Stimulated activated CD4-positive, alpha-beta T cell treated with anti-CD3 and anti-CD28 coated beads, Interleukin-2, amount 100 ng/mL, for 24 hours (primary cell): Measurements from ENCODE around the gene BIRC6.
"Not testable (repeated sequence)": the region's sequence is repeated elsewhere in the genome, so short reads cannot be mapped to it uniquely, and the experiment has no call there.

Source experiments
- DNase-seq, 2 donors: peaks; one replicate each; pipeline ENCODE4 v3.0.0-alpha.2; 2020

The BIRC6 gene

DNA sequence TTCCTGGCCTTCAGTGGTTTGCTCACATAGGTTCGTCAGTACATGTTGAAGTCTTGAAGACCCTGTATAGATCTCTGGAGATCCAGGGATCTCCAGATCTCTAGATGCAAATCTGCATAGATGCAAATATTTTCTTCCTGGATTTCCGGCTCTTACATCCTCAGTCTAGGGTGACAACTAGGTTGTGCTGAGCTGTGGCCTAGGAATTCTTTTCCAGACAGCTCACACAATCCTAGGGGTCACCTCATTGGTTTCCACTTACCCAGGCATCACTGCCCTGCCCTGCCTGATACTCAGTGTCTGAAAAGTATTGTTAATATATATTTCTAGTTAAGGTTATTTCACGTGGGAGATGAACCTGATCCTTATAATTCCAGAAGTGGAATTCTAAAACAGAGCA is 165.9 kb downstream of the BIRC6 start:
- DNase-seq = no peak

DNA sequence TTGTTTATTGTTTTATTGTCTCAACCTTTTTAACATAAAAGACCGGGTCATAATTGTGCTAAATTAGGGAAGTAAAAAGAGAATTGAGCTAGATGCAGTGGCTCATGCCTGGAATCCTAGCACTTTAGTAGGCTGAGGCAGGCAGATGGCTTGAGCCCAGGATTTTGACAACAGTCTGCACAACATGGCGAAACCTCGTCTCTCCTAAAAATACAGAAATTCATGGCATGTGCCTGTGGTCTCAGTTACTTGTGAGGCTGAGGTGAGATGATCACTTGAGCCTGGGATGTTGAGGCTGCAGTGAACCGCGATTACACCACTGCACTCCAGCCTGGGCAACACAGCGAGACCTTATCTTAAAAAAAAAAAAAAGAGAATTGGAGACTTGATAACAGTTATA is 166.9 kb downstream of the BIRC6 start:
- no peak for DNase-seq

DNA sequence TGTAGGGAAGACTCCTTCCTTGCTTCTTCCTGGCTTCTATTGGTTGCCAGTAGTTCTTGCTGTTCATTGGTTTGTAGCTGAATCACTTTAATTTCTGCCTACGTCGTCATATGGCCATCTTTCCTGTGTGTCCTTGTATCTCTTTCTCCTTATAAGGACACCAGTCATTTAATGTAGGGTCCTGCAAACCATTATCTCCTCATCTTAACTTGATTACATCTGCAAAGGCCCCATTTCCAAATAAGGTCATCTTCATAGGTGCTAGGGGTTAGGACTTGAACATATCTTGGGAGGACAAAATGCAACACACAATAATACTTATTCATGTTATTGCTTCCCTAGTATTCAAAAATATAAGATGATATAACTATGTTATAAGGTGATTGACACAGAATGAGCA is 175.5 kb downstream of the BIRC6 start:
- no peak for DNase-seq

DNA sequence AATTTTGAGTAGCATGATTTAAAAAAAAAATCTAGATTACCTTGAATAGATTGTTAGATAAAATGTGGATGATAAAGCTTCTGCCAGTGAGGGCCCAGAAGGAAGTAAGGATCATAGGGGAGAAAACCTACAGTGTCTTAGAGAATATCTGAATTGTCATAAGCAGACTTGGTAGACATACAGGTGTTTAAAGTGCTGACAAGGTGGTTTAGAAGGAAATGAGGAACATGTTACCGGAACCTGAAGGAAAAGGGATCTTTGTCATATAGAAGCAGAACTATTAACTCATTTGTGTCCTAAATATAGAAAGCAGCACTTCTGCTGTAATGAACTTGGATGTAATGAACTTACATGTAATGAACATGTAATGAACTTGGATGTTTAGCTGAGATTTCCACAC is 176.1 kb downstream of the BIRC6 start:
- no peak for DNase-seq

DNA sequence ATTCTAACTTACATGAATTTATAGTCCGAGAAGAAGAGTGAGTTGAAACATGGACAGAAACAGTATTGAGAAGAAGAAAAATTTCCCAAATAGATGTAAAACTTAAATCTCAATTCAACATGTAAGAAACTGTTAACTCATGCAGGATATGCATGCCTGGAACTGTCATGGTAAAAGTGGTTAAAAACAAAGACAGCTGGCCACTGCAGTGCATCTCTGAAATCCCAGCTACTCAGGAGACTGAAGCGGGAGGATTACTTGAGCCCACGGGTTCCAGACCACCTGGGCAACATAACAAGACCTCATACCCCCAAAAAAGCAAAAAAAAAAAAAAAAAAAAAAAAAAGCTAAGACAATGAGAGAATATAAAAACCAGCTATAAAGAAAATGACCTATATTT is 178.0 kb downstream of the BIRC6 start:
- DNase-seq = no peak

DNA sequence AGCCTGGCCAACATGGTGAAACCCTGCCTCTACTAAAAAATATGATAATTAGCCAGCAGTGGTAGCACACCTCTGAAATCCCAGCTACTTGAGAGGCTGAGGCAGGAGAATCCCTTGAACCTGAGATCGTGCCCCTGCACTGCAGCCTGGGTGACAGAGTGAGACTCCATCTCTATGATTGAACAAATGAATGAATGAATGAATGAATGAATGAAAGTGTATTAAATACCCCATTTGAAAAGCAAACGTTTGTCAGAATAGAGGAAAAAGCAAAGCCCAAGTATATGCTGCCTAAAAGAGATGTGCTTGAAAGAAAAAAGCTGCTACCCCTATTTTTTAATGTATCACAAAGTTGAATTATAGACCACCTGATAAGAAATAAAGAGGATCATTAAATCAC is 181.9 kb downstream of the BIRC6 start:
- no peak for DNase-seq

DNA sequence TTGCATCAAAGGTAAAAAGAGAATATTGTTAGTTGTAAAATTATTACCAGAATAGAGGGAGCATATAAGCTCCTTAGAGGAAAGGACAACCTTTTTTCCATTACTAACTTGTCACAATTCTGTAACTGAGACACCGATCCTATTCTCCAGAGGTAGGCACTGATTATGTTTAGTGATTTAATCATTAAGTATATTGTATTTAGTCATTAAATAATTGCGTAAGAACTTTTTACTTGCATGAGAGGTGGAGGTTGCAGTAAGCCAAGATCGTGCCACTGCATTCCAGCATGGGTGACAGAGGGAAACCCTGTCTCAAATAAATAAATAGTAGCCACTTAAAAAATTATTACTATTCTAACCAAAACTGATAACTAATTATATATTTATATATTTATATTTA is 195.7 kb downstream of the BIRC6 start:
- DNase-seq = not testable (repeated sequence)

DNA sequence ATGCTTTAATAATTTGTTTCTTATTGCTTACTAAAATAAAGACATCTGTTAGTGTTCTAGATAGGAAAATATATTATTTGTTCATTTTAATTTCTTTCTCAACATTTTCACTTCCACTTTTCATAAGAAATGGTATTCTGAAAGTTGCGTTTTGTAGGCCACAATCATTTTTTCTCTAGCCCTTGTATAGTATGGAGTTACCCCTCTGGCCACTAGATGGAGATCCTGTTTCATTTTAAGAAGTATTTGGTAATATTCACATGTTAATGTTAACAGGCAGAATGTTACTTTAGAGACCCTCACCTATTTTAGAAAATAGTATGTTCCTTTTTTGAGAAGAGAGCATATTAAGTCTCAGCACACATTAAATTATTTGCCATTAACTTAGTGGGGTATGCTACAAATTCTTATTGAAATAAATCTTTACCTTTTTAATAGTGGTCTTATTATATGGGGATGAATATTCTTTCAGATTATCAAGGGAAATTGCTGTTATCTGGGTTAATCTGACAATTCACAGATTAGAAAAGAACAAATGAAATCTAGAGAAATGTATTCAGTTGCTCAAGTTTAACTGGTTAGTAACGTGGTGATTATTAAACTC is 197.1 kb downstream of the BIRC6 start:
- DNase-seq = no peak

DNA sequence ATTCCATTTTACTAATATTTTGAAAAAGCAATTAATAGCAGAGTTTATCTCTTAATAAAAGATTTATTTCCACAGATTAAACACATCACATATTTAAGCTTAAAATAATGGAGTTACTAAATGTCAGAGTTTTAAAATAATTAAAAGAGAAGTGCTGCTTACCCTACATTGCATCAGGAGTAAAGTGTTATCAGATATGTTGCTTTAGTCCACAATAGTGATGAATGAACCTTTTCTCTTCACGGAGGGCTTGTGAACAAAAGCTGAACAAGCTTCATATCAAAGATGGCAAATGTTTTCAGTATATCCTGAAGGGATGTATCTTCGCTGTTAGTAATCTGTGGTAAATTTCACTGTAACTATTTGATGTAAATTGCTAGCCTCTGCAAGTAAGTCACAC is 201.7 kb downstream of the BIRC6 start:
- DNase-seq = no peak

DNA sequence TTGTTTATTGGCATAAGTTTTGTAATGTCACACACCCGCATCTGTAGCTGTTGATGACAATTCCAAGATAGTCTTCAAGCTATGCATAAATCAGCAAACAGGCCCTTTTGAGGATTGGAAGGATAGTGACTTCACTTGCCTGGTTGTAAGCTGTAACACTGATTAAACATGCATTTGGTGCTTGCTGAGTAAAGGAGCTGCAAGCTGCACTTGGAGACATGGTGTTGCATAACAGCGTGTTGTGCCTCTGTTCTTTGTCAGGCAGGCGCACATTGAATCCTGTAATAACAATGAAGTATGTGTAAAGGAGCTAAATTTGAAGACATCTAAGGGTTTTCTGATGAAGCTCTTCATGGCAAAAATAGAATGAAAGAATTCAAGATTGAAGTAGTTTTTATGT is 202.3 kb downstream of the BIRC6 start:
- DNase-seq = no peak

DNA sequence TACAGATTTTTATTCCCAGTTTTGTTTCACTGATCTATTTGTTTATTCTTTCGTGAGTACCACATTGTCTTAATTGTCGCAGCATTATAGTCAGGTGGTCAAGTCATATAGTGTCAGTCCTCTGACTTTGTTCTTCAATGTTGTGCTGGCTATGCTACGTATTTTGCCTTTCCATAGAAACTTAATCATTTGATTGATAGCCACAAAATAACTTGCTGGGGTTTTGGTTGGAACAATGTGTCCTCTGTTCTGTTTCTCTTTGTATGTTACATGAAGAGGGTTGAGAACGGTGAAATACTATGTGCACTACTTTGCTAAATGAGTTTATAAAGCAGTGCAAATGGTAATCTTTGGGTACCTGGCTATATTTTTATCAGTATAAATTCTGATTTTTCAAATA is 206.1 kb downstream of the BIRC6 start:
- DNase-seq = no peak

DNA sequence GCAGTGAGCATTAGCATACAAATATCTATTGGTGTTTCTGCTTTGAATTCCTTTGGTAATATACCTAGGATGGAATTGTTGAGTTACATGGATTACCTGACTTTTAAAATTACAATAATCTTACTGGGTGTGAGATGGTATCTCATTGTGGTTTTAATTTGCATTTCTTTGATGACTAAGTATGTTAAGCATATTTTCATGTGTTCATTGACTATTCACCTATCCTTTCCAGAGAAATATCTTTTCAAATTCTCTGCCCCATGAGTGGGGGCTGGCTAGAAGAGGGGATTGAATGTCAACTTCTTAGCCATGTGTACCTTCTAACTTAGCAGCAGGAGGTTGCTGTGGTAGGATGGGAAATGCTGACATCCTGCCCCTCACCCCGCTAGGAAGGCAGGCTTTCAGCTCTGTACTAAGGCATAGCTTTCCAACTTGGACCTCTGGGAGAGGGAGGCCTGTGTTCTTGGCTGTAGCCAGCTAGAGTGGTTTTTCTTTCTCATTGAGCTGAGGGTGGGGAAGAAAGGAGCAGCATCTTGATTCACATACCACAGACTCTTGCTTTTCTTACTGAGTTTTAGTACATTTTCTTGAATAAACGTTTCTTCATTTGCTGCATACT is 207.7 kb downstream of the BIRC6 start:
- no peak for DNase-seq

DNA sequence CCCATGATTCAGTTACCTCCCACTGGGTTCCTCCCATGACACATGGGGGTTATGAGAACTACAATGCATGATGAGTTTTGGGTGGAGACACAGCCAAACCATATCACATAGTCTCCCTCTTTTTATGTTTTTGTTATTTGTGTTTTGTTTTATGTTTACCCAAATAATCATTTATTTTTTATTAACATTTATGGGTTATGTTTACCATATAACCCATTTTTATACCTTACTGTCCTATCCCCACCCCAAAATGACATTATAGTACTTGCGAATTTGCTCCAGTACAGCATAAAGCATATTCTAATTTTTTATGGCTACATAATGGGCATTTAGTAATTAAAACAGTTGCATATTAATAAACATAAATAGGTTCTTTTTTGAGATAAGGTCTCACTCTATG is 209.1 kb downstream of the BIRC6 start:
- no peak for DNase-seq

DNA sequence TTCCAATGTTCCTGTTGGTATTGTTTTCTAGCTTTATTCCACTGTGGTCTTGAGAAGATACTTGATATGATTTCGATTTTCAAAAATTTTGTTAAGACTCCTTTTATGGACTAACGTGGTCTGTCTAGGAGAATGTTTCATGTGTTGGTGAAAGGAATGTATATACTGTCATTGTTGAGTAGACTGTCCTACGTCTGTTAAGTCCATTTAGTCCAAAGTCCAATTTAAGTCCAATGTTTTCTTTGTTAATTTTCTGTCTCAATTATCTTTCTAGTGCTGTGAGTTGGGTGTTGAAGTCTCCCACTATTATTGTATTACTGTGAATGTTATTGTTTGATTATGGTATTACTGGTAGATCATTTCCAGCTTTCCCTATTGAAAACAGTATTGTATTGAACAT is 215.2 kb downstream of the BIRC6 start:
- no peak for DNase-seq

DNA sequence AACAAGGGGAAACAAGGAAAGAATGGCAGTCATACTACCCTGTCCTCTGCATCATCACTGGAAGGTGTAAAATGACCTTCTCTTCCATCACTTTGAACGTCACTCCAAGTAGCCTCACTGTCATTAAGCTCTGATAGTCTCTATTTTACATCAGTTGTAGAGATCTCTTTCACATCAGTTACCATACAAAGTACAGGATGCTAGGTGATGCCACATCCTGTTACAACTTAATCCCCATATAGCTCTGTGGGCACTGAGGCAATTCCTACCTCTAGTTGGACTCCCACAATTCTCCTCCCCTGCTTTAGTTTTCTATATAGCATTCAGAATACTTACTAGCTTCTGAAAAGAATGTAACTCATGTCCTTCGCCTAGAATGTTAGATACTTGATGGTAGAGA is 215.9 kb downstream of the BIRC6 start:
- no peak for DNase-seq

DNA sequence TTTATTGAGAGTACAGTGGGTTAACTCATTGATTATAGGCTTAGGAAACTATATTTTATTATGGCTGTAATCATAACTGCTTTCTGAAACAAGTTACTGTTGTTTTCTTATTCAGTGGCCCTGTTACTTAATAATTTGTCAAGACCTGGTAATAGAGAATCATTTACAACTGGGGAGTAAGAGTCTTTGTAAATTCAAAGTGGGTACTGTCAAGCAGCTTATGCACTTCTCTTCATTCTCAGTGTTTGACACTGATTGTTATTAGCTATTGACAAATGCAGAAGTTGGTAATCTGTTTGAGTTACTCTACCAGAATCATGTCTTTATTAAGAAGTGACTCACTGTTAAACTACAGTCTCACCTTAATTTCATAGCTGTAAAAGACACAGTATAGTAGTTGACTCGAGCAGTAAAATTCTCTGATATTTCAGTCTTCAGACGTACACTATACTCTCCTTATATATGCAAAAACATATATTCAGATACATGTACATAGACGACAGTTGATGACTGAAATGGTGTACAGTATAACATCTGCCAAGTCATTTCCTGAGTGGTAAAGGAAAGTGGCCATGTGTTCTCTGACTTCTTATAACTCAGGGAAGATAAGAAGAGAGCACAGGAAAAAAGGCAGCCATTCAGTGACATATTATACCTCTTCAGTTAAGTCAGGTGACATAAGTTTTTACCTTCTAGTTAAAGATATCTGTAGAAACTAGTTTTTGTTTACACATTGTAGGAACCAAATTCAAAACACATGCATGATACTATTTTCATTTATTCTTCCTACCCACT is 235.0 kb downstream of the BIRC6 start:
- no peak for DNase-seq

DNA sequence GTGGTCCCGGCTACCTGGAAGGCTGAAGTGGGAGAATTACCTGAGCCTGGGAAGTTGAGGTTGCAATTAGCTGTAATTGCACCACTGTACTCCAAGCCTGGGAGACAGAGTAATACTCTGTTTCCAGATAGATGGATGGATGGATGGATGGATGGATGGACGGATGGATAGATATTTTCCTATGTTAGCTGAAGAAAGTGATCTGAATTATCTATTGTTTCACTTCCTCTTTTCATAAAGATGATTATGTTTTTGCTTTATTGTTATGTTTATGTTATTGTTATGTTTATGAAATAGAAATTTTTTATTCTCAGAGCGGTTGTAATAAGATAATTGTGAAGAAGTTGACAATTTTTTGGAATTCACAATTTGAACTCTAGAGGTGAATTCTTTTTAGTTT is 237.8 kb downstream of the BIRC6 start:
- DNase-seq = no peak

DNA sequence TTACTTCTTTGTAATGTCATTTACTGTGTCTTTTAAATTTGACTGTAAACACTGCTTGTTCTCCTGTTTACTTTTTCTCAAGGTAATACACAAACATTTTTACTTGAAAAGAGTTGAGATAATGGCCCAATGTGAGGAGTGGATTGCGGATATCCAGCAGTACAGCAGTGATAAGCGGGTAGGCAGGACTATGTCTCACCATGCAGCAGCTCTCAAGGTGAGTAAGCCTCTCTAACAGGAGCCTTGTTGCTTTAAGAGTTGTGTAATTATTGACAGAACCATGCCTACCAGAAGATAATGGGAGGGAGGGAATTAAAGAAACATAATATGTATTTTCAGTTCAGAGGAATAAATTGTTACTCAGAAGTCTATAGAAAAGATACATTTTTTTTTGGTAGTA is 254.5 kb downstream of the BIRC6 start:
- no peak for DNase-seq

DNA sequence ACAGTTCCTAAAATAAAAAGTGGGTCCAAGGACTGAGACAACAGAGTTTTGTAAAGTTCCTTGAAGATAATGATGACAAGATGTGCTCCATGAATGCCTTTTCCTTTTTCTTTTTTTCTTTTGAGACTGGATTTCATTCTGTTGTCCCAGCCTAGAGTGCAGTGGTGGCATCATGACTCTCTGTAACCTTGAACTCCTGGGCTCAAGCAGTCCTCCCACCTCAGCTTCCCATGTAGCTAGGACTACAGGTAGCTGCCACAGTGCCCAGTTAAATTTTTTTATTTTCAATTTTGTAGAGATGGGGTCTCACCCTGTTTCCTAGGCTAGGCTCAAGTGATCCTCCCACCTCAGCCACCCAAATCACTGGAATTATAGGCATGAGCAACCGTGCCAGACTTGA is 254.9 kb downstream of the BIRC6 start:
- DNase-seq = no peak

DNA sequence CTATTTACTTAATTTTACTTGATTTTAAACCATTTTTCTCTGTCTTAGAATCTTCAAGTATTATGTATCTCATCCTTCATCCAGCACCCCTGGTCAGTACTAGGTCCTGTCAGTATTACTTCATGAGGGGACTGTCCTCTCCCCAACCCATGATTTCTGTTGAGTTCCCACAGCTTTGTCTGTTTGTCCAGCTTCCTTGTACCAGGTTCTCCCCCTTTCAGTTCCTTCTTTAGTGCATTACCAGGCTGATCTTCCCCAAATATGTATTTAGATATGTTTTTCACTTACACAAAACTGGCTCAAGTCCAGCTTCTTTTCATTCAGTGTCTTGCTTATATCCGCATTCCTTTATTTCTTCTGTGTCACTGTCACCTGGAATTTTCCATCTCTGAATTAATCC is 257.3 kb downstream of the BIRC6 start:
- DNase-seq = no peak

DNA sequence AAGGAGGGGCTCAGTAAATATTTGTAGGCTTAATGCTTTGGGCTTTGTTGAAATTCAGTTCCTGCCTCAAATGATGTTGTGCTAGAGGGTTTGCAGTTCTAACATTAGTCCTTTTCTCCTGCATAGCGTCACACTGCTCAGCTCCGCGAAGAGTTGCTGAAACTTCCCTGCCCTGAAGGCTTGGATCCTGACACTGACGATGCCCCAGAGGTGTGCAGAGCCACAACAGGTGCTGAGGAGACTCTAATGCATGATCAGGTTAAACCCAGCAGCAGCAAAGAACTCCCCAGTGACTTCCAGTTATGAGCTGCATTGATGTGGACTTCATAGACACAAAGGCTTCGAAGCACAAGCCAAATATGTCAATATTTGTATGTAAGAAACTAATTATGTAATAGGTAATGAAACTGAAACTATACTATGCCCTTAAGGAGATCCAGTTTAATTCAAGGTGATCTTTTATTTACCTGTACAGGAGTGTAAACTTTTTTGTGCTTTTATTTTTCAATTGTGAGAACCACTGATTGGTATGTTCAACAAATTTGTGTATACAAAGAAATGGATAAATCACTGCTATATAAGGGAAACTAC is 260.9 kb downstream of the BIRC6 start:
- no peak for DNase-seq

DNA sequence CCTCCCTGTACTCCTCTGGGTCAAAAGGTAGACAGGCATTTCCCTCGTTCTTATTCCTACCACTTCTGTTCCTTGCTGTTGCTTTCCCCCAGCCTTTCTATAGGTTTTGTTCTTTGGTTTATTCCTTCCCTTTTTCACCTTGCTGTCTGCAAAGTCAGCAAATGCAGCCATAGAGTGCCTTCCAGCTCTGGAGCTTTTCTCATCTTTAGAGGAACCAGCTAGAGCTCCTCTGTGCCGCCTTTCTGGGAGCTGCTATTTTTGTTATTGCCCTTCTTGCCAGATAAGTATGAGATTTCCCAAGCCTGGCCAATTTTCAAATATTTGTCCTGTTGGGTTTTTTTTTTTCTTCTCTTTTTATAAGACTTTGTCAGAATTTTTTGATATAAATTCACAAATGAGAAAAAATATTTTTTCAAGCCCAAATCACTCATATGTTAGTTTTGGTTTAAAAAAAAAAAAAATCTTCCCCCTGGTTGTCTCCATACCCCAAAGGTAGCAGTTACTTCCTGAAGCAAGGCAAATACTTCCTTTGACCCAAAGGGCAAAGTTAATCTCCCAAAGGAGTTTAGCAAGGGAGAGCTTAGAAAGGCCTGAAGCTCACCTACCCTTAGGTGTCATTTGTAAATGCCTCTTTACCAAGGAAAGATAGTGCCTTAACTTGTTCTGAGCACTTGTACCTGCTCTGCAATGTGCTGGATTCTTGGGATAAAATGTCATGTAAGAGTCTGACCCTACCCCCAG is 265.9 kb downstream of the BIRC6 start:
- DNase-seq = no peak

DNA sequence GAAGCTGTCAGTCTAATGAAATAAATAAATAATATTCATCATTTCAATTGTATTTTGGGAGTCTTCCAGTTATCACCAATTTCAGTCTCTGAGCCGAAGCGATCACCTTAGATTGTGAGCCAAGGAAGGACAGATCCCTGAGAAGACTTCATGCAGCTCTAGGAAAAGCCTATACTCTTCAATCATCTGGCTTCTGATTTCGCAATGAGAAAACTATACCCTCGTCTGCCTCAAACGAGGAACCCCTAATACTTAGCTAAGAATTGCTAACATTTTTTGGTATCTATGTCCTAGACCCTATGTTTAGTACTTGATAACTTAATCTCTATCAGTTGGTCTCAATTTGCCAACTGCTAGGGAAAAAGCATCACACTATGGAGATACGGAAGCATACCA is 266.5 kb downstream of the BIRC6 start:
- no peak for DNase-seq
